GM12874 (cell line): Measurements from ENCODE around the gene SPAG4.

Source experiments
- CTCF ChIP-seq: IDR thresholded peaks from 2 replicates; pipeline ENCODE4 v1.5.1; 2011; ENCODE audit warnings: low read depth, mild to moderate bottlenecking, control low read depth, low read length, moderate library complexity; ENCODE audit not compliant: insufficient read depth

Gene SPAG4

GRCh38 chr20:35579196-35579595 is 36.4 kb upstream of the SPAG4 start:
- no peak for TF ChIP-seq CTCF

GRCh38 chr20:35582131-35582530 is 33.5 kb upstream of the SPAG4 start:
- no peak for TF ChIP-seq CTCF

- no peak for TF ChIP-seq CTCF
Measured at GRCh38 chr20:35582741-35583404, 32.8 kb upstream of the SPAG4 start.

GRCh38 chr20:35583636-35584560 is 31.7 kb upstream of the SPAG4 start:
- no peak for TF ChIP-seq CTCF

- no peak for TF ChIP-seq CTCF
Measured at GRCh38 chr20:35586751-35587425, 28.7 kb upstream of the SPAG4 start.

- TF ChIP-seq CTCF = no peak
Measured at GRCh38 chr20:35587436-35587835, 28.2 kb upstream of the SPAG4 start.

- no peak for TF ChIP-seq CTCF
Measured at GRCh38 chr20:35588397-35588796, 27.2 kb upstream of the SPAG4 start.
